GM12873 (cell line): ENCODE measurements around the gene CAMTA2.

Experiments used
- TF ChIP-seq, protein P1 (sequence below): IDR thresholded peaks from 2 replicates; pipeline ENCODE4 v1.5.1; 2012; ENCODE audit warnings: low read depth, mild to moderate bottlenecking, moderate library complexity, low read length, control low read depth; ENCODE audit not compliant: insufficient read depth; ENCODE audit errors: missing control alignments

Gene CAMTA2

DNA sequence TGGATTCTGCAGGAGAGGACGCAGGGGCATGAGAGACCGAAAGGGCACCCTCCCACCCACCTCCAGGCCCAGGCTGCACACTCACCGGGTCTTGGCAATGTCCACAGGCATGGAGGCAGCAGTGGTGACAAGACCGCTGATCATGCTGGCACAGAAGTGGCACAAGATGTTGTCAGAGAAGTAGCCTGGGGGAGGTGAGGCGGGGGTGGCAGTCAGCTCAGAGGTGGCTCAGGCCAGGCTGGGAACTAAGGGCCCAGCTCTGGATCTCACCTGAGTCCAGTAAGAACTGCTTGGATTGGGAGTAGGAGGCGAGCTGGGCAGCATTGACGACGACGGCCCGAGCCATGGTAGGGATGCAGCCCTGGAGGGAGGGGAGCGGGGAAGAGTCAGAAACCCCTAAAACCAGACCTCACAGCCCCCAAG is 49.4 kb downstream of the CAMTA2 start:
- TF ChIP-seq, protein P1, sequence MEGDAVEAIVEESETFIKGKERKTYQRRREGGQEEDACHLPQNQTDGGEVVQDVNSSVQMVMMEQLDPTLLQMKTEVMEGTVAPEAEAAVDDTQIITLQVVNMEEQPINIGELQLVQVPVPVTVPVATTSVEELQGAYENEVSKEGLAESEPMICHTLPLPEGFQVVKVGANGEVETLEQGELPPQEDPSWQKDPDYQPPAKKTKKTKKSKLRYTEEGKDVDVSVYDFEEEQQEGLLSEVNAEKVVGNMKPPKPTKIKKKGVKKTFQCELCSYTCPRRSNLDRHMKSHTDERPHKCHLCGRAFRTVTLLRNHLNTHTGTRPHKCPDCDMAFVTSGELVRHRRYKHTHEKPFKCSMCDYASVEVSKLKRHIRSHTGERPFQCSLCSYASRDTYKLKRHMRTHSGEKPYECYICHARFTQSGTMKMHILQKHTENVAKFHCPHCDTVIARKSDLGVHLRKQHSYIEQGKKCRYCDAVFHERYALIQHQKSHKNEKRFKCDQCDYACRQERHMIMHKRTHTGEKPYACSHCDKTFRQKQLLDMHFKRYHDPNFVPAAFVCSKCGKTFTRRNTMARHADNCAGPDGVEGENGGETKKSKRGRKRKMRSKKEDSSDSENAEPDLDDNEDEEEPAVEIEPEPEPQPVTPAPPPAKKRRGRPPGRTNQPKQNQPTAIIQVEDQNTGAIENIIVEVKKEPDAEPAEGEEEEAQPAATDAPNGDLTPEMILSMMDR: no peak

DNA sequence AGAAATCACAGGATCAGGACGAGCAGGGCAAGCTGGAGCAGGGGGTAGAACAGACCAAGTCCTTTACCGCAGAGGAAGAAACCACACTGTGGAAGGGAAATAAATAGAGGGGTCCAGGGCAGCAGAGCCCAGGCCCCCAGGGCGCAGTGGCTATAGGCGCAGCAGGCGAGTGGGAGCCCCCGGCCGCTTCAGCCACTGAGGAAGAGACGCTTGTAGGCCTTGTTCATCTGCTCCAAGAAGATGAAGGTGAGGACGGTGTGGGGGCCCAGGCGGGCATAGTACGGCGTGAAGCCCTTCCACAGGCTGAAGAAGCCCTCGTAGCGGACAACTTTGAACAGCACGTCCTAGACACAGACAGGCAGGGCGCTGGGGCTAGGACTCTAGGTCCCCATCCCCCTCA is 49.9 kb downstream of the CAMTA2 start:
- TF ChIP-seq, protein P1: no peak

DNA sequence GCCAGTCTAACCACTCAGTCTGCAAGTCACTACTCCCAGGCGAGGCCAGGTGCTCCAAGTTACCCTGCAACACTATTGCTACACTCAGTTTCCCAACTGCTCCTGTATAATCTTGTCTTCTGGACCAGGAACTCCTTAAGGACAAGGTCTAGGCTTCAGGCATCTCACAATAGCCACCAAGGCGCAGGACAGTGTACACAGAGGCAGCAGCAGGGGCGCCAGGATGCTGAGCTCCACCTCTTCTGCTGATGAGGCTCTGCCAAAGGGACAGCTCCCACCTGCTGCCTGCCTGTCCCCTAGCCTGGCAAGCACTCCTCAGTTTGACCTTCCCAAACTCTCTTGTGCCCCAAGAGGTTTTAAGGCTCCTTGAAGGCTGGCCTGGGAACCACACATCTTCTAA is 51.0 kb downstream of the CAMTA2 start:
- TF ChIP-seq, protein P1: no peak

DNA sequence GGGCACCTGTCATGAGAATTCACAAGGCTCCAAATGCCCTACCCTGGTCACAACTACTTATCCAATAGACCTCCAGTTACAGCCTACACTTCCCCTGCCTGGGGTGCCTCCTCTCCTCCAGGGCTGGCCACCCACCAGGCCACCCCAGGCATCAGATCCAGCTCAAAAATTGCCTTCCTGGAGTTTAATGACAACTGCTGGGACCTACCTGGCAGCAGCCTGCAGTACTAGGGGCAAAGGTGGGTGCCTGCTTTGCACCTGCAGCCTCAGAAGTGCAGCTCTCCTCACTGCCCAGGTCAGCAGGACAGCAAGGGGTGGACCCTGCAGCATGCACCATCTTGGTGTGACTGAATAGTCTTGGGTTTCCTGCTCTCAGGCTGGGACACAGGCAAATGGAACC is 51.8 kb downstream of the CAMTA2 start:
- TF ChIP-seq, protein P1: no peak

DNA sequence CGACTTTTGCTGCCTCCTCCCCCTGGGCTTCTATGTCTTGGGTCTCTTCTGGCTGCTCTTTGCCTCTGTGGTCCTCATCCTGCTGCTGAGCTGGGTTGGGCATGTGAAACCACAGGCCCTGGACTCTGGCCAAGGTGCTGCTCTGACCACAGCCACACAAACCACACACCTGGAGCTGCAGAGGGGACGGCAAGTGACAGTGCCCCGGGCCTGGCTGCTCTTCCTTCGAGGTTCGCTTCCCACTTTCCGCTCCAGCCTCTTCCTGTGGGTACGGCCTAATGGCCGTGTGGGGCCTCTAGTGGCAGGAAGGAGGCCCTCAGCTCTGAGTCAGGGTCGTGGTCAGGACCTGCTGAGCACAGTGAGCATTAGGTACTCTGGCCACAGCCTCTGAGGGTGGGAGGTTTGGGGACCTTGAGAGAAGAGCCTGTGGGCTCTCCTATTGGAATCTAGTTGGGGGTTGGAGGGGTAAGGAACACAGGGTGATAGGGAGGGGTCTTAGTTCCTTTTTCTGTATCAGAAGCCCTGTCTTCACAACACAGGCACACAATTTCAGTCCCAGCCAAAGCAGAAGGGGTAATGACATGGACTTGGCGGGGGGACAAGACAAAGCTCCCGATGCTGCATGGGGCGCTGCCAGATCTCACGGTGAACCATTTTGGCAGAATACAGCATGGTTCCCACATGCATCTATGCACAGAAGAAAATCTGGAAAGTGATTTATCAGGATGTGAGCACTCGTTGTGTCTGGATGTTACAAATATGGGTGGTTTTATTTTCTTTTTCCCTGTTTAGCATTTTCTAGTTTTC is 53.1 kb downstream of the CAMTA2 start:
- TF ChIP-seq, protein P1: peak; percentile 41

DNA sequence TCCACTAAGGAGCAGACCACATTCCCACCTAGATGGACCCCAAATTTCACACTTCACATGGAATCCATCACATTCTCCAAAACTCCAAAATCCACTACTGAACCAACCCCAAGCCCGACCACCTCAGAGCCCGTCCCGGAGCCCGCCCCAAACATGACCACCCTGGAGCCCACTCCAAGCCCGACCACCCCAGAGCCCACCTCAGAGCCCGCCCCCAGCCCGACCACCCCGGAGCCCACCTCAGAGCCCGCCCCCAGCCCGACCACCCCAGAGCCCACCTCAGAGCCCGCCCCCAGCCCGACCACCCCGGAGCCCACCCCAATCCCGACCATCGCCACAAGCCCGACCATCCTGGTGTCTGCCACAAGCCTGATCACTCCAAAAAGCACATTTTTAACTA is 53.8 kb downstream of the CAMTA2 start:
- TF ChIP-seq, protein P1: no peak

DNA sequence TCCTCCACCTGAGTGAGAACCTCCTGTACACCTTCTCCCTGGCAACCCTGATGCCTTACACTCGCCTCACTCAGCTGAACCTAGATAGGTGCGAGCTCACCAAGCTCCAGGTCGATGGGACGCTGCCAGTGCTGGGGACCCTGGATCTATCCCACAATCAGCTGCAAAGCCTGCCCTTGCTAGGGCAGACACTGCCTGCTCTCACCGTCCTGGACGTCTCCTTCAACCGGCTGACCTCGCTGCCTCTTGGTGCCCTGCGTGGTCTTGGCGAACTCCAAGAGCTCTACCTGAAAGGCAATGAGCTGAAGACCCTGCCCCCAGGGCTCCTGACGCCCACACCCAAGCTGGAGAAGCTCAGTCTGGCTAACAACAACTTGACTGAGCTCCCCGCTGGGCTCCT is 54.7 kb downstream of the CAMTA2 start:
- TF ChIP-seq, protein P1: no peak
